WTC11 (cell line): Measurements from ENCODE around the gene ARSJ. TPM values are rescaled to one million over a fixed set of nuclear protein-coding genes. Genes with fewer than 3 reads are reported as not detected.

Experiments
- ATAC-seq: fragments of 200-7000 bp; cut with Tn5 transposase; 2 replicates; pipeline ENCODE4 v1.10.0; 2021; ENCODE audit warnings: mild to moderate bottlenecking, moderate library complexity
- CTCF ChIA-PET: fragments of 300-600 bp; sonication (Branson Sonifier 250); formaldehyde crosslinking; loops from one replicate; lab custom pipeline; 2021; ENCODE audit warnings: antibody characterized with exemption; lab: Charles Lee
- POLR2A ChIA-PET: fragments of 350-600 bp; sonication (Branson Sonifier 250); formaldehyde crosslinking; loops from one replicate; lab custom pipeline; 2021; ENCODE audit warnings: antibody characterized with exemption; lab: Charles Lee
- DNase-seq: peaks from one replicate; pipeline ENCODE4 v3.0.0; 2021; ENCODE audit warnings: low spot score
- H3K27ac Mint-ChIP-seq: 2 replicates; pipeline ENCODE4 v1.8.0; 2021; ENCODE audit warnings: mixed read lengths
- H3K27me3 Mint-ChIP-seq: 2 replicates; pipeline ENCODE4 v1.8.0; 2021; ENCODE audit warnings: low read depth, mild to moderate bottlenecking, moderate library complexity, mixed read lengths
- H3K36me3 Mint-ChIP-seq: 2 replicates; pipeline ENCODE4 v1.8.0; 2021; ENCODE audit warnings: mixed read lengths
- H3K4me1 Mint-ChIP-seq: 2 replicates; pipeline ENCODE4 v1.8.0; 2022; ENCODE audit warnings: mixed read lengths
- H3K4me3 Mint-ChIP-seq: 2 replicates; pipeline ENCODE4 v1.8.0; 2021; ENCODE audit warnings: mild to moderate bottlenecking, moderate library complexity, mixed read lengths
- H3K9me3 Mint-ChIP-seq: 2 replicates; pipeline ENCODE4 v1.8.0; 2021; ENCODE audit warnings: mixed read lengths
- ARID4B ChIP-seq: sonication (generic); formaldehyde crosslinking; IDR thresholded peaks from 2 replicates; pipeline ENCODE4 v1.8.0; 2023; ENCODE audit warnings: missing genetic modification reagents, mild to moderate bottlenecking, borderline replicate concordance
- ATF1 ChIP-seq: sonication (generic); formaldehyde crosslinking; IDR thresholded peaks from 2 replicates; pipeline ENCODE4 v1.8.1; 2023; ENCODE audit warnings: mild to moderate bottlenecking, moderate library complexity, missing genetic modification reagents
- CDX4 ChIP-seq: fragments of 250-450 bp; sonication (Bioruptor Pico); IDR thresholded peaks from 2 replicates; pipeline ENCODE4 v1.9.0; 2021; ENCODE audit warnings: moderate library complexity, mild to moderate bottlenecking, inconsistent platforms, borderline replicate concordance
- CREM ChIP-seq: sonication (generic); formaldehyde crosslinking; IDR thresholded peaks from 2 replicates; pipeline ENCODE4 v1.8.1; 2022; ENCODE audit warnings: mild to moderate bottlenecking, missing genetic modification reagents, moderate library complexity
- E2F1 ChIP-seq: sonication (generic); formaldehyde crosslinking; IDR thresholded peaks from 2 replicates; pipeline ENCODE4 v1.8.0; 2022; ENCODE audit warnings: mild to moderate bottlenecking, missing genetic modification reagents
- E2F5 ChIP-seq: sonication (generic); formaldehyde crosslinking; IDR thresholded peaks from 2 replicates; pipeline ENCODE4 v1.8.1; 2022; ENCODE audit warnings: mild to moderate bottlenecking, moderate library complexity, missing genetic modification reagents
- GTF2I ChIP-seq: fragments of 250-450 bp; sonication (Bioruptor Pico); conservative IDR thresholded peaks from 2 replicates; pipeline ENCODE4 v1.4.0; 2021; ENCODE audit warnings: mild to moderate bottlenecking
- HMGXB4 ChIP-seq: sonication (generic); formaldehyde crosslinking; IDR thresholded peaks from 2 replicates; pipeline ENCODE4 v1.8.1; 2023; ENCODE audit warnings: mild to moderate bottlenecking, moderate library complexity, missing genetic modification reagents
- JAZF1 ChIP-seq: fragments of 250-450 bp; sonication (Bioruptor Pico); IDR thresholded peaks from 2 replicates; pipeline ENCODE4 v1.9.0; 2021; ENCODE audit warnings: moderate library complexity, mild to moderate bottlenecking, inconsistent platforms
- NFYB ChIP-seq: sonication (generic); formaldehyde crosslinking; conservative IDR thresholded peaks from 2 replicates; pipeline ENCODE4 v1.8.0; 2022; ENCODE audit warnings: low read depth, missing genetic modification reagents
- NR1H2 ChIP-seq: sonication (generic); formaldehyde crosslinking; IDR thresholded peaks from 2 replicates; pipeline ENCODE4 v1.9.0; 2021; ENCODE audit warnings: mild to moderate bottlenecking, moderate library complexity, missing genetic modification reagents
- NR2C2 ChIP-seq: sonication (generic); formaldehyde crosslinking; IDR thresholded peaks from 2 replicates; pipeline ENCODE4 v1.8.0; 2022; ENCODE audit warnings: mild to moderate bottlenecking, missing genetic modification reagents
- NR3C1 ChIP-seq: sonication (generic); formaldehyde crosslinking; conservative IDR thresholded peaks from 2 replicates; pipeline ENCODE4 v1.8.1; 2023; ENCODE audit warnings: low read depth, mild to moderate bottlenecking, missing genetic modification reagents
- OVOL2 ChIP-seq: fragments of 250-450 bp; sonication (Bioruptor Pico); IDR thresholded peaks from 2 replicates; pipeline ENCODE4 v1.9.0; 2021; ENCODE audit warnings: mild to moderate bottlenecking, borderline replicate concordance
- RELA ChIP-seq: sonication (generic); formaldehyde crosslinking; IDR thresholded peaks from 2 replicates; pipeline ENCODE4 v1.8.1; 2022; ENCODE audit warnings: missing genetic modification reagents, mild to moderate bottlenecking, borderline replicate concordance
- ZMAT4 ChIP-seq: fragments of 250-450 bp; sonication (Bioruptor Pico); IDR thresholded peaks from 2 replicates; pipeline ENCODE4 v1.9.0; 2021; ENCODE audit warnings: mild to moderate bottlenecking
- ZNF281 ChIP-seq: sonication (generic); formaldehyde crosslinking; IDR thresholded peaks from 2 replicates; pipeline ENCODE4 v1.8.0; 2023; ENCODE audit warnings: mild to moderate bottlenecking, missing genetic modification reagents
- ZNF416 ChIP-seq: fragments of 250-450 bp; sonication (Bioruptor Pico); IDR thresholded peaks from 2 replicates; pipeline ENCODE4 v1.9.0; 2021; ENCODE audit warnings: mild to moderate bottlenecking, inconsistent platforms
- ZSCAN18 ChIP-seq: fragments of 250-450 bp; sonication (Bioruptor Pico); IDR thresholded peaks from 2 replicates; pipeline ENCODE4 v2.1.2; 2022; ENCODE audit warnings: mild to moderate bottlenecking, moderate library complexity
- total RNA-seq: library from RNA; stranded (reverse); gene quantifications from 3 replicates; pipeline ENCODE4 v1.2.3, GENCODE V29; 2021

ARSJ gene
- total RNA-seq, 1 experiment from 2014 or later, result 6.6 TPM

GRCh38 chr4:113884655-113885054, 94.8 kb downstream of the ARSJ start (continued):
- TF ChIP-seq ZNF281 (CRISPR knock-in tag) (no peak), OVOL2 (no peak), RELA (CRISPR knock-in tag) (no peak)

- Mint-ChIP-seq H3K4me1 (peaks cover 25% of the 10 kb centered on the region), H3K27ac (no peak overlapping the region), H3K4me3 (no peak overlapping the region)
- ATAC-seq, result no peak
- CTCF ChIA-PET, result no interaction called here
- TF ChIP-seq CREM (CRISPR knock-in tag) (no peak), ZNF416 (no peak), CDX4 (CRISPR knock-in tag) (no peak), E2F5 (CRISPR knock-in tag) (no peak), ZMAT4 (CRISPR knock-in tag) (no peak)
- TF ChIP-seq, all 79 proteins: peak for 0
- H3K9me3 Mint-ChIP-seq, result peaks cover 15% of the 10 kb centered on the region
- no peak for DNase-seq
- H3K36me3 Mint-ChIP-seq, result 0 out of 2 replicates have a peak, but pooled peaks cover 3% of the 10 kb centered on the region
- POLR2A ChIA-PET, result no interaction called here
- H3K27me3 Mint-ChIP-seq, result no peaks in the 10 kb centered on the region
Observed at GRCh38 chr4:113882668-113883067, 96.8 kb downstream of the ARSJ start.

- Mint-ChIP-seq H3K27me3 (no peaks in the 10 kb centered on the region), H3K4me1 (peaks cover 27% of the 10 kb centered on the region), H3K4me3 (no peak overlapping the region), H3K9me3 (peaks cover 14% of the 10 kb centered on the region), H3K36me3 (0 out of 2 replicates have a peak, but pooled peaks cover 3% of the 10 kb centered on the region), H3K27ac (no peak overlapping the region)
- ChIA-PET POLR2A (no interaction called here), CTCF (no interaction called here)
- no peak for DNase-seq
- no peak for ATAC-seq
- TF ChIP-seq ARID4B, result no peak
- no peak for TF ChIP-seq ATF1 (CRISPR knock-in tag)
- TF ChIP-seq OVOL2, result no peak
- no peak for TF ChIP-seq E2F1
- no peak for TF ChIP-seq ZMAT4 (CRISPR knock-in tag)
- TF ChIP-seq NR1H2 (CRISPR knock-in tag), result no peak
- no peak for TF ChIP-seq ZSCAN18 (CRISPR knock-in tag)
- TF ChIP-seq NR3C1 (CRISPR knock-in tag), result no peak
- no peak for TF ChIP-seq NFYB (CRISPR knock-in tag)
- TF ChIP-seq GTF2I (CRISPR knock-in tag), result no peak
- TF ChIP-seq HMGXB4 (CRISPR knock-in tag), result no peak
- TF ChIP-seq NR2C2 (CRISPR knock-in tag), result no peak
- TF ChIP-seq ZNF416, result no peak
- no peak for TF ChIP-seq JAZF1
Observed at GRCh38 chr4:113881256-113881655, 98.2 kb downstream of the ARSJ start.
